Measurements from ENCODE around the gene KCNQ1OT1.

Gene KCNQ1OT1

DNA sequence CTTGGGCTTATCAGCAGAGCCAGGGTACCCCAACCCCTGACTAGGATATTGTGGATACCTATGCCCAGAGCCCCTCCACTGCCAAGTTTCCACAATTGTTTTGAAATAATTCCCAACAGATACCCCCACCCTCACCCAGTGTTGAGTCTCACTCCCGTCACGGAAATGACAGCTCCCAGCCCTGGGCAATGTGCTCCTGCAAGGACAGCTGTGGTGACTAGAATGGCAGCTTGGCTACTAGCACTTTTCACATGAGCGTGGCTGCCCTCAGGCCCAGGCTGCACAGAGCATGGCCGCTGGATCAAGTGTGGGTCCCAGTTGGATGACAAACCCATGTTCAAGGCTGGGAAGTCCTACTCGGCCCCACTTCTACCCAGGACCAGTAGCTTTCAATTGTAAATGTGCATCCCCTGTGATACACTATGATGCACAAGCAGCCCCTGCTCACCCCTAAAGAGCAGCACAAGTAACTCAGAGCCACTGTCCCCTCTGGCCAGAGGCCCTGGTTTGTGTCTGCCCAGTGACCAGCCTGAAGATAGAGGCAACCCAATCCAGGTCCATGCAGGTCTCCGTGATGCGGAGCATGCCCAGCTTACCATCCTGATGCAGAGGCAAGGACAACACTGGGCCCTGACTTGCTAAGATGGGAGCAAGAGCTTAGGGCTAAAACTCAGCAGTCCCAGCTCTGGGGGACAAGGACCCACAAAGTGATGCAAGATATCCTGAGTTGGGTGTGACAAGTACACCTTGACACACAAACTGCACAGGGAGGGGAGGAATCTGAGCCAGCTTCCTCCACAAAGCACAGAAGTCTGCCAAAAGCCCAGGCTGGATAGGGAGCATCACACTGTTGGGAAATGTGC is 13.2 kb downstream of the KCNQ1OT1 start:
- DNase-seq (ENCODE audit: low read depth in 2 of 2): no peak

DNA sequence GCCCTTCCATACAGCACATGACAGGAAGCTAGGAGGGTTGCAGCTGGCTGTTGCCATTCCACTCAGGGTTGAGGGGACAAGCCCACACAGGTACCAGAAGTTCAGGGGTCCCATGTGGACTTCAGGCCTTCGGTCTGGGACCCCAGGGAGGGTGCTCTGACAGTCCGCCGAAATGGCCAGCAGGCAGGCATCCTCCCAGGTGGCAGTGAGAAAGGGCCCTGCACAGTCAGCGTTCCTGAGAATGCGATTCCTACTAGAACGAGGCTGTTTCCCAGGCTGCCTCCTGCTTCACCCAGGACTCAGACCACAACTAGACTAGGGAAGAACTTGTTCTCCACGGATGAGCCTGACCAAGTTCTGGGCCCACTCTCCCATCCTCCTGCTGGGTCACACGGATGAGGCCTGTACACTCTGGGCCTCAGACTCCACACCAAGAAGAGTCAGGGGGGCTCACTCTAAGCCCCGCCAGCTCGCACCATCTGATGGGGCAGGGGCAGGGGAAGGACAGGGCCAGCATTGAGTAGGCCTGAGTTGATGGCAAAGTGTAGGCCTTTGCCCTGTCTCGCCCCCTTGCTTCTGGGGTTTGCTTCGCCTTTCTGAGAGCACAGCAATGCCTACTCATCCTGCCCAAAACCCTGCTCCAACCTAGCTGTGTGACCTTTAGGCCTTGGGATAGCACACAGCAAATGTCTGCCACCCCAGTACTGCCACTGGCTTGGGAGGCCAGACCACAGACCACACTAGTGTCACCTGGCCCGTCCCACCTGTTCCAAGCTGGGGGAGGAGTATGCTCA is 14.0 kb downstream of the KCNQ1OT1 start:
- no peak for DNase-seq (ENCODE audit: low read depth in 2 of 2)

DNA sequence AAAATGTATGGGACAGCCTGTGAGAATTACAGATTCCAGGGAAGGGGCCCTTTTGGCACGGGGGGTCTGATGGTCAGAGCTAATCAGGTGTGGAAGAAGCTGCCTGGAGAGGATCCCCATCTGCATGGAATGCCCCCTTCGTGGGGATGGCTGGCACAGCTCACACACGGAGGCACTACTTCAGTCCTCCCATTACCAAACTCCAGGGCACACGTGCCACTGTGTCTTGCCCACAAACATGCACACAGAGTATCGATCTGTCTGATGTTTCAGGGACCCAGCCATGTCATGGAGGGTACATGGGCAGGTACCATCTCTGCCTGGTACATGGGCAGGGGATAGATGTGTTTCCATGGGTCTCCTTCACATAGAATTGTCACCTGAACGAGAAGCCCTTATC is 14.7 kb downstream of the KCNQ1OT1 start:
- DNase-seq (ENCODE audit: low read depth in 2 of 2): no peak

DNA sequence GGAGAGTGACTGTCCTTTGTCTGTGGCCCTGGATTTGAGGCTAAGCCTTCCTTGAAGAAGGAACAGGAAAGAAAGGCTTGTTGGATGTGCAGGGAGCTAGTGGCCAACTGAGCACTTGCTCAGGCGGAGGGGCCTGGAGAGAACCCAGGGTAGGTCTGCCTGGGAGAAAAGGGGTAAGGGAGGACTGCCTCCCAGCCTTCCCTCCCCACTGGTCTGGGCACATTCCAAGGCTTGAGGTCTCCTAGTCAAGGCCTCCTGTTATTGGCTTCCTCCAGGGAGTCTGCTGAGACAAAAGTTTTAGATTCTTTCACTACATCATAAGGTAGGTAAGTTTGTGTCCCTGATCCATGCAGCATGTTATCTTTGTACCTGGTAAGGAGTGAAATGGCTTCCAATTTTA is 15.2 kb downstream of the KCNQ1OT1 start:
- DNase-seq (ENCODE audit: low read depth in 2 of 2): no peak

DNA sequence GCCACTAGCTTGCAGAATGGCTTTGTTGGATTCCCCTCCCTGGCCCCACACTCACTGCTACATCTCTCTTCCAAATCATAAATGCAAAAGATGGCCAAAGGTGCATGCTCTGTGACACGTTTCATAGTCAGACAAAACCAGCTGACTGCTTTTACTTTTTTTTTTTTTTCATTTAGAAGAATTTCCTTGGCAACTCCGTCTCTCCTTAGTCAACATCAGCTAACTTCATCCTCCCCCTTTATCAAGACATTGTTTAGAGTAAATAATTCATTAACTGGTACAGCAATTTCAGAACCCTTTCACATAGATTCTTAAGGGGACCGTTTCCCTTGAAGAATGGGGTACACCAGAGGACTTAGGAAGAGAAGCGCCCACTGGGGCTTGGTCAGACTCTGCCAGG is 16.0 kb downstream of the KCNQ1OT1 start:
- no peak for DNase-seq (ENCODE audit: low read depth in 2 of 2)

DNA sequence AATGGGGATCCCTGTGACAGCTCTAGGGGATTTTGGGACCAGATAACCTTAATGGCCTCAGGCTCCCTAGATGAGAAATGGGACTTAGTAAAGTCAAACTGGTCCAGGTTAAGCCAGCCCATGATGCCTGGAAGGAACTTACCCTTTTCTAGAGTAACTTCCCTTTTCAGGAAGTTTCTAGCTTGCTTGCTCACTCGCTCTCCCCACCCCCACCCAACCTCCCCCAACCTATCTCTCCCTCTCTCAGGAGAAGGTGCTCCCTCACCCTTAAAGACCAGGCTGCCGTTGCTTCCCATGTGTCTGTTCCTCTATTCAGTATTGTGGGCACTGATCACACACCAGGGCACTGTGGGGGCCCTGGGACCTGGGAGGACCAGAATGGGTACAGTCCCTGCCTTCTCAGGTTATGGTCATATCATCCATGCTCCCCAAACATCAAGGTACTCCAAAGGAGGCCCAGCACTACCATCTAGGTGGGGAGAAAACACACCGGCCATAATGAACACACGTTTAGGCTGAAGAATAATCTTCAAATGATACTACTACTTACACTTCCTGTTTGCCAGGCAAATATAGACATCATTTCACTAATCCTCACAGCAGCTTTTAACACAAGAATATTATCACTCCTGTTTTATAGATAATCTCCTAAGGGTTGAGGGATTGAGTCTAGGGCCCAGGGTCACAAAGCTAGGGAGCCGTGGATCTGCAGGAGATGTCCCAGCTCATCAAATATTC is 18.2 kb downstream of the KCNQ1OT1 start:
- no peak for DNase-seq (ENCODE audit: low read depth in 2 of 2)

DNA sequence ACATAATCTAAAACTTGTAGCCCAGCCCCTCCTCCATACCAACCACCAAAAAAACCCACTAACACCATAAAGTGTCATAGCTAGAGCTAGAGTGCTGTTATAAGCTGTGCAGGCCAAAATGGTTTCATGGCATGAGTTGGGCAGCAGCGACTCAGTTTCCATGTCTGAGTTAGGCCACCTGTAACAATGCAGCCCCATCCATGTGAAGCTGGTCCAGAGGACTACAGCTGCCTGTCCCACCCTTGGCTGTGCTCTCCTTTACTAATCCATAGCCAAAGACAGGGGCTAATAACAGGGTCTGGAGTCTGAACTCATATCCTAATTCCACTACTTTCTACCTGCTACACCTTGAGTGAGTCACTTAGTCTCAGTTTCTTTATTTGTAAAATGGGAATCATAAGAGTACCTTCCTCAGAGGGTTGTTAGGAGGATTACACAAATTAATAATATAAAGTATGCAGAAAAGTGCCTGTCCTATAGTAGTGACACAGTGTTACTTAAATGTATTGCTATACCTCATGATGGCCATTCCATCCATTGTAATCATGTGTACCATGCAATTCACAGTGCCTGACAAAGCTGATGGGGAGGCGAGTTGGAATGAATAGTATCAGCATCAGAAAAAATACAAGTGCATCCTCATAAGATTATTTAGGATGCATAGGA is 20.6 kb downstream of the KCNQ1OT1 start:
- no peak for DNase-seq (ENCODE audit: low read depth in 2 of 2)

DNA sequence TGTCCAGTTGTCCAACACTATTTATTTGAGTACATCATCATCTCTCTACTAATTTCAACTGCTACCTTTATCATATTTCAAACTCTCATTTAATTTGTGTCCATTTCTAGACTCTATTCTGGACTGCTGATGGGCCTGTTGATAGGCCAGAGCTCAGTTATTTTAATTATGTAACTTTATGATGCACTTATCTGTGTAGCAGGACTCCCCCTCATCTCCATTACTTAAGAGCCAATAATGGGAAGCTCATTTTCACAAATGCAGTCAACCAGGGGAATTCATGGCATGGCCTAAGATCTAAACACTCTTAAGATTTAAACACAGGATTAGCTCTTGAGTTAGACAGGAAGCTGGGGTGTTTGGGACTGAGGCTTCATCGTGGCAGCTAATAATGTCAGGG is 21.4 kb downstream of the KCNQ1OT1 start:
- no peak for DNase-seq (ENCODE audit: low read depth in 2 of 2)

DNA sequence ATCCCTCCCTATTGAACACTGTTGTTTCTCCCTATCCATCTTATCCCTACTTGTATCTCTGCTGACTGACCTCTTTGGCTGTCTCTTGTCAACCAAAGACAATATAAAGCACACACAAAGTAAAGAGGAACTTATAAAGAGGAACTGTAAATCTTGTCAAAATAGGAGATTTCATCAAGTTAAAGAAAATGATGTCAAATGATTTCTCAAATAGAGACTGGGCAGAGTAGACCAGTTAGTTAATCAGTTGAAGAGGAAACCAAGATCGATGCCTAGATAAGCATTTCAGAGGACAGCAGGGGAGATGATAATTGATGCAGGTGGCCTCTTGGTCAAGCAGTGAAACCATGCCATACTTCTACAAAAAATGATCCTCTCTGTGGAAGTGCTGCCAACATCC is 22.7 kb downstream of the KCNQ1OT1 start:
- DNase-seq (ENCODE audit: low read depth in 2 of 2): no peak

DNA sequence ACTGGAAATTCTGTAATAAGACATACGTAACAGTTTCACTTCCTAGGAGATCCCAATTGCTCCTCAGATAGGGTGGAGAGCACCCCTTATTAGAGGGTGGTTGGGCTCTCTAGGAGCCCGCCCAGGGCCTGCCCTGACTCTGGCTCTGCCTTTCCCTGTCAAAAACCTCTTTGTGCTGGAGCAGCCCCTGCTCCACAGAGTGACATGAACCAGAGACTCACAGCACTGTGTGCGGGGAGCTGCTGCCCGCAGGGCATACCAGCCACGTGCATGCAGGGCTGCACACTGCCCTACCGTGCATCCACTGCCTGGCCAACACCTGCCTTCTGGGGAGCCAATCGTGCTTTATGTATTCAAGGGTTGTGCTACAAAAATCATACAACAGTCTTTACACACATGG is 24.3 kb downstream of the KCNQ1OT1 start:
- no peak for DNase-seq (ENCODE audit: low read depth in 2 of 2)

DNA sequence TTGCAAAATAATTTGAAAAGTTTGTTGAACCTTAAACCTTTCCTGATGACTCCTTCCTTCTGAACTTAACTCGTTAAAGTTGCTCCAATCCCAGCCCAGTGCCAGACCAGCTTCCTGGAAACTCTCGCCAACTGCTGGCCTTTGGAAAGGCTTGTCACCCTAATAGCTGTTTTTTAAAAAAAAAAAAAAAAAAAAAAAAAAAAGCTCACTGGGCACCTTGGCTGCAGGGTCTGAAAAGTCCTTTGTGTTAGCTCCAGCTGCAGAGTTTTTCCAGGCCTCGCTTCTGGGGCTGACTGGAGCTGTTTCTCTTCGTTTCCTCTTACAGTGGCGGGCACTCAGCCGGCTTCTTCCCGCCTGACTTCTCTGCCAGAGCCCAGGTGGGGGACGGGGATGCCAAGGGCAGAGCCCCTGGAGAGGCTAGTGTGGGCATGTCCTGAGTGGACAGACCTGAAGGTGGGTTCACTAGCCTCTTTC is 25.1 kb downstream of the KCNQ1OT1 start:
- DNase-seq (ENCODE audit: low read depth in 2 of 2): no peak

DNA sequence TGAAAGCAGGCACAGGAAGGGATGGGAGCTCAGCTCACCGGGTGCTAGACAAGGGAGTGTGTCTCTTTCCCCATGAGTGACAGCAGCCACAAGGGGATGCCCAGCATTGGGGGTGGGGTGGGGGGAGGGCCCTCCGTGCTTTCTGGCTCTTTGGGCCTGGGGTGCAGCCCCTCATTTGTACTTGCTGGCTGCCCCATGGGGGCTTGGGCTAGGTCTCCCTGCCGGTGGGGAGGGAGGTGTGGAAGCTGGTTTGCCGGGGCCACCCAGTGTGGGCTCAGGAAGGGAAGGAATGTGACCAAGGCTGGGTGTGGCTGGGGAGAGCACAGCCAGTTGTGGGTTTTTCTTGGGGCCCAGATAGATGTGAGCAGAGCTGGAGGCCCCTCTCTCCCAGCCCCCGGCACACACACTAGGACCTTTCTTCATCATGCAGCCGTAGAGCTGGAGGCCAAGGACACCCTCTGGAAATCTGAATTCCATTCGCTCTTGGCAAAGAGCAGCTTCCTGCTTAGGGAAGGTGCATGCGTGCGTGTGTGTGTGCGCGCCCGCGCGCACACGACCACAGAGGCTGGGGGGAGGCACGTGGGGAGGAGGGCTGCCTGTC is 25.8 kb downstream of the KCNQ1OT1 start:
- no peak for DNase-seq (ENCODE audit: low read depth in 2 of 2)

DNA sequence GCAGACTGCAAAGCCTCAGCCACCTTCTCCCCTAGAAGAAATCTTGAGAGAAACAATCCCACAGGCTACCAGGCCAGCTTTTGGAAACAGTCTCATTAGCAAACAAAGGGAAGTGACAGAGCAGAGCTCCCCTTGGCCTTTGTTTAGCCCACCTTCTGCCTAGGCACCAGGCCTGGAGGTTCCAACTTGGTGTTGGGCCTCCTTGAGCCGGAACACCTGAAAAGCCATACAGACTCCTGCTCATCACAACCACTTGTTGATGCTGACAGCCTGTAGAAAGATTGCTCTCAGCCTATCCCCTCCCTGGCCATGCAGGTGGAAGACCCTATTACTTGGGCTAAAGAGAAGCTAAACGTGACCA is 26.6 kb downstream of the KCNQ1OT1 start:
- no peak for DNase-seq (ENCODE audit: low read depth in 2 of 2)

DNA sequence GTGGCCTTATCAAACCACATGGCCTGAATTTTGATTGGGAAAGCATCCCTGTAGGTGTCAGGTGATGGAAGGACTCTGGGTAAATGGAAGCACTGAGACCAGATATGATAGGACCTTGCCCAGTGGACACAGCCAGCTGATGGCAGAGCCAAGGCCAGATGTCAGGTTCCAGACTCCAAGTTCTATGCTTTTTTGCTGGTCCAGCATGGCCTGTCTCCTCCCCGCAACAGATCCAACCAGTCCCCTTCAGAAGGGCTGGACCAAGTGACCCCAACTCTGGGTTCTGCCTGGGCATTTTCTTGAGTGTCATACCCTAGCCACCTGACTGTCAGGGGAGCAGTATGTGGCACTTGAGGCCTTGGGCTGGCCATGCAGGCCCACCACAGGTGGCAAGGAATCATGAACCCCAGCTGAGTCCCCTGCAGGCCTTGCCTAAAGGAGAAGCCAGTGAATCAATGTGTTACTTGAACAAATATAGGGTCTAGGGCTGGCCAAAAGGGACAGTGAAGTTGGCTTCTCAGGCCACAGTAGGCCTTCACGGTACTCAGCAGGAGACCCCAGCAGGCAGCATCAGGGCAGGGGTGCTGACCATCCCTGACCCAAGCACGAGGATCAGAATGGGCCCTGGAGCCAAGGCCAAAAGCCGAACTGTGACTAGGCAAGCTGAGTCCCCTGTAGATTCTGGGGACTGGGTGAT is 27.1 kb downstream of the KCNQ1OT1 start:
- DNase-seq (ENCODE audit: low read depth in 2 of 2): no peak

DNA sequence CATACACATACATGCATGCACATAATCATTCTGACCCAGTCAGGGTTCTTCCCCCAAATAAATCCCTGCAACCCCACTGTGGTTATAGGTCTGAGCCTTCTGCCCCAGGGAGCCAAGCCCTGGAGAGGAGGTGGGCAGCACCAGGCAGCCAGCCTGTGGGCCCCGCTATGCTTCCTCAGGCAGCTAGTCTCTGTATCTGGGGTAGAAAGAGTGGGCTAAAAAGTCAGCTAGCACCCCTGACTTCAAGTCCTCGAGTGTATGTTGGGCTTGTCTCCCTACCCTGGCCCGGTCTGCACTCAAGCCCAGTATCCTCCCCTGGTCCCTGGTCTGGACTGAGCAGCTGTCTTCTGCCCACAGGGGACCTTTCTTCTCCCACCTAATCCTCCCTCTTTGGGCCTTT is 28.0 kb downstream of the KCNQ1OT1 start:
- DNase-seq (ENCODE audit: low read depth in 2 of 2): no peak

DNA sequence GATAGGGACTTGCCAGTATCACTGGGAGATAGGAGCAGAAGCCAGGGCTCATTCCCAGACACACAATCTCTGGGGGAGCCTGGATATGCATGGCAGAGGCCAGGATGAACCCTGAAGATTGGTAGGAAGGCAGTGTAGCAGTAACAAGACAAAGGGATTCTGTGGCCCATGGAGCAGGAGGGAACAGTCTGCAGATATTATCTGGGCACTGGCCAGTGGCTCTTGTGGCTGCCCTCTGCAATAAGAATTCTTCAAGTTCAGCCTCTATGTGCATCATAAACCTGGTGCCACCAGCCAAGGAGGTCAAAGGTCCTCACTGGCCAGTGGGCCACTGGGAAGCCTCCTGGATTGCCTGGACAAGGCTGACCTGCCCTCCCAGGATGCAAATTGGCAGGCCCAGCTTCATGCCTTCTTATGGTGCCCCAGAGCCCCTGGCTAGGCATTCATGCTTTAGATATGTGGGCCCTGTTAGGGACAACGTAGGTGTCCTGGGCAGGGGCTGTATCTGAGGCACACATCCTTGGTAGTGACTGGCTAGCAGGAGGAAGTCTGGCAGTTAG is 29.2 kb downstream of the KCNQ1OT1 start:
- DNase-seq (ENCODE audit: low read depth in 2 of 2): no peak

DNA sequence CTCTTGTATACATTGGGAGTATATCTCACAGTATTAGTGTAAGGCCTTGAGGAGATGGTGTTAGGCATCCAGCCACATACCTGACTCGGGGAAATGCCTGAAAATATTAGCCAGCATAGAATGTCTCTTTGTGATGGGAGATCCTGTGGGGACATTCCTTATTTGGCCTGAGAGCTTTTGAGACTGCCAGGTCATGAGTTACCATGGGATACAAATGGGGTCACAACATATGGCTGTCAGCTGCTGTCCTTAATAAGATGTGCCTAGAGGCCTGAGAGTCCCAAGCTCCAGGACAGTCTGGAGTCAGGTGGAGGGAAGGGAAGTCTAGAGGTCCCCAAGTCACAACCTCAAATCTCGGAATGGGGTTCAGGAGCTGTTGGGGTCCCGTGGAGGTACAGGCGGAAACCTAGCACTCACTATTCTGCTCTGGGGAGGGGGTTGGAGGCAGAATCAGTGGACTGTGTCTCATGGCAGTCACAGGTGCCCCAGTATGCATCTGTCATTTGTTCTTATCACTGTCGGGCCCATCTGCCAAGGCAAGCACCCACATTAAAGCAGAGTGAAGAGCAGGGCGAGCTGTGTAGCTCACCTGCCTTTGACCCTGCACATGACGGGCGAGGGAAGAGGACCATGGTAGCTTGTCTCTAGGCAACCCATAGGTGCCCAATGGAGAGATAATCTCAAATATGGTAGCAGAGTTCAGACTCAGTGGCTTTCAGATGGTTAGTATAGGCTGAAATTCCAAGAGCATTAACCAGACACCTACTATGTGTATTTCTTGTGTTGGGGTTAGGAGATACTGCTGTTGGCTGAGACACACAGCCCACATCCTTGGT is 29.9 kb downstream of the KCNQ1OT1 start:
- no peak for DNase-seq (ENCODE audit: low read depth in 2 of 2)

DNA sequence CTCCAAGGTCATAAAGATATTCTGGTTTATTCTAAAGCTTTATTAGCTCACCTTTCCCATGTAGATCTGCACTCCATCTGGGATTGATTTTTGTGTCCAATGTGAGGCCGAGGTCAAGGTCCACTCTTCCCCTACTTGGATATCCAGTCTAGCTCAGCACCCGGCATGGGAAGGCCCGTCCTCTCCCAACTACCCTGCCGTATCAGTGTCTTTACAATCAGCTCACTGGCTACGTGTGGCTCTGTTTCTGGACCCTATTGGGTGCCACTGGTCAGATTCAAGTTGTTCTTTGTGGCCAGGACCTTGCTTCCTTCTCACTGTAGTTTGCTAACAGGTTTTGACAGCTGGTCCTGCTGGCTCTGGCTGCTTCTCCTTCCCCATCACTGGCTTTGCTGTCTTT is 30.9 kb downstream of the KCNQ1OT1 start:
- DNase-seq (ENCODE audit: low read depth in 2 of 2): no peak

DNA sequence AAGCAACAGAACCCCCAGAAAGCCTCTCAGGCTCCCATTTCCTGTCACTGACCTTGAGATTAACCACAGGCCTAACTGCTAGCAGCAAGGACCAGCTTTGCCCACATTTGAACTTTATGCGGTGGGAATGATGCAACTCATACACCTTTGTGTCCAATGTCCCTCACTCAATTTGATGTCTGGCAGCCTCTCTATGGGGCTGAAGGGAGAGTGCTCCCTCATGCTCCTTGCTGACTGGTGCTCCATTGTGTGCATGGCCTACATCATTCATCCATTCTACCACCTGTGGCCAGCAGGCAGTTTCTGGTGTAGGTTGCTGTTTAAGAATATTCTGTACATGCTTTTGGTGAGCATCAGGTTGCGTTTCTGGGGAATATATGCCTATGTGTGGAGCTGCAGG is 31.9 kb downstream of the KCNQ1OT1 start:
- DNase-seq (ENCODE audit: low read depth in 2 of 2): no peak

Measured in stimulated activated CD8-positive, alpha-beta memory T cell treated with anti-CD3 and anti-CD28 coated beads, Interleukin-7, amount 100 ng/mL, for 1 hour (primary cell).